GM10248 (cell line): ENCODE measurements around the gene PDE12.

Experiments used
- CTCF ChIA-PET: fragments of 300-600 bp; sonication (Branson Sonifier 250); formaldehyde crosslinking; extraction: SDS; loops from one replicate; lab custom pipeline; 2021; ENCODE audit warnings: antibody characterized with exemption; lab: Yijun Ruan, JAX
- POLR2A ChIA-PET: fragments of 350-650 bp; sonication (Branson Sonifier 250); formaldehyde crosslinking; extraction: SDS; loops from one replicate; lab custom pipeline; 2020; ENCODE audit warnings: antibody characterized with exemption; lab: Yijun Ruan, JAX
- DNase-seq: peaks from one replicate; pipeline ENCODE4 v3.0.0; 2012; ENCODE audit errors: extremely low spot score
- TF ChIP-seq, protein P1 (sequence below): IDR thresholded peaks from 2 replicates; pipeline ENCODE4 v1.5.1; 2012; ENCODE audit warnings: mild to moderate bottlenecking, low read depth; ENCODE audit errors: extremely low read depth, missing control alignments, control extremely low read depth

Gene PDE12

DNA sequence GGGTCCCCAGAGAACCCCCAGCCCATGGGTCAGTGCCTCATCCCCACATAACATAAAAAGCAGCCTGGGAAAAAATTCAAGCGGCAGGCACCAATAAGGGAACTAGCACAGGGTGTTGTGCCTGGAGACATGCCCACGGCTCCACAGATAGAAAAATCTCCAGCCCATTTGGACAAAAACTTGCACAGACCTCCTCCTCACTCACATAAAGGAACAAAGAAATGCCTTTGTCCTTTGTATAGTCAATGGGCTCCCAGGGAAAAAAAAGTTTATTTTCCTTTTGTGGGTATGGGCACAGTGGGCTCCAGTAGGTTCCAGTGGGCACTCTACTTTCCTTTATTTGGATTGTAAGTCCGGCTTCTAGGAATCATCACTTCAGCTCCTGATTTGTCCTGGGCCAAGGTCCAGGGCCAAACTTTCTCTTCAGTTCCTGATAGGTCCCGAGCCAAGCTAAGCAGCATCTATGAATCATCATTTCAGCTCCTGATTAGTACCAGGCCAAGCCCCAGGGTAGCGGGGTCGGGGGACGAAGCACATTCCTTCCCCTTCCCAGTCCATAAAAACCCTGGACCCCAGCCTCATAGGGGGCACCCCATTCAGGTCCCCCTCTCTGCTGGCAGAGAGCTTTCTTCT lies 10.3 kb upstream of the PDE12 start:
- no peak for DNase-seq
- ChIA-PET CTCF (interaction anchor here (1.4 to 1.7 kb wide), 2 partner anchors 9 kb away, joined by 4 to 5 read pairs; partner anchors contain the start of gene PDE12), POLR2A (no interaction called here)
- TF ChIP-seq, protein P1, sequence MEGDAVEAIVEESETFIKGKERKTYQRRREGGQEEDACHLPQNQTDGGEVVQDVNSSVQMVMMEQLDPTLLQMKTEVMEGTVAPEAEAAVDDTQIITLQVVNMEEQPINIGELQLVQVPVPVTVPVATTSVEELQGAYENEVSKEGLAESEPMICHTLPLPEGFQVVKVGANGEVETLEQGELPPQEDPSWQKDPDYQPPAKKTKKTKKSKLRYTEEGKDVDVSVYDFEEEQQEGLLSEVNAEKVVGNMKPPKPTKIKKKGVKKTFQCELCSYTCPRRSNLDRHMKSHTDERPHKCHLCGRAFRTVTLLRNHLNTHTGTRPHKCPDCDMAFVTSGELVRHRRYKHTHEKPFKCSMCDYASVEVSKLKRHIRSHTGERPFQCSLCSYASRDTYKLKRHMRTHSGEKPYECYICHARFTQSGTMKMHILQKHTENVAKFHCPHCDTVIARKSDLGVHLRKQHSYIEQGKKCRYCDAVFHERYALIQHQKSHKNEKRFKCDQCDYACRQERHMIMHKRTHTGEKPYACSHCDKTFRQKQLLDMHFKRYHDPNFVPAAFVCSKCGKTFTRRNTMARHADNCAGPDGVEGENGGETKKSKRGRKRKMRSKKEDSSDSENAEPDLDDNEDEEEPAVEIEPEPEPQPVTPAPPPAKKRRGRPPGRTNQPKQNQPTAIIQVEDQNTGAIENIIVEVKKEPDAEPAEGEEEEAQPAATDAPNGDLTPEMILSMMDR, result no peak

- TF ChIP-seq, protein P1, result no peak
- ChIA-PET CTCF (interaction anchor here (1.4 to 1.7 kb wide), 2 partner anchors 9 to 10 kb away, joined by 4 to 5 read pairs; partner anchors contain the start of gene PDE12), POLR2A (no interaction called here)
- DNase-seq, result no peak
These were observed 9.5 kb upstream of the PDE12 start for GRCh38 chr3:57546616-57547015.

- ChIA-PET CTCF (interaction anchor here (1.3 to 2.2 kb wide), 4 partner anchors 9 to 158 kb away, joined by 3 to 5 read pairs (median 4); no protein-coding TSS in a partner anchor), POLR2A (interaction anchor here (1.0 to 1.3 kb wide), 4 partner anchors 34 to 43 kb away, joined by 3 to 11 read pairs (median 4); partner anchors contain the start of gene ARF4)
- no peak for DNase-seq
- TF ChIP-seq, protein P1, result no peak
These were observed 768 bp upstream of the PDE12 start for GRCh38 chr3:57555306-57555705.

GRCh38 chr3:57556459-57557084 lies 498 bp downstream of the PDE12 start:
- ChIA-PET POLR2A (interaction anchor here (1.2 to 1.6 kb wide), 6 partner anchors 9 to 42 kb away, joined by 3 to 11 read pairs (median 4); partner anchors contain the start of gene ARF4), CTCF (interaction anchor here (1.0 to 2.2 kb wide), 6 partner anchors 11 to 159 kb away, joined by 3 to 5 read pairs (median 4); partner anchors contain the start of genes ARF4 and DNAH12)
- DNase-seq, result peak; percentile 42
- TF ChIP-seq, protein P1, result no peak

DNA sequence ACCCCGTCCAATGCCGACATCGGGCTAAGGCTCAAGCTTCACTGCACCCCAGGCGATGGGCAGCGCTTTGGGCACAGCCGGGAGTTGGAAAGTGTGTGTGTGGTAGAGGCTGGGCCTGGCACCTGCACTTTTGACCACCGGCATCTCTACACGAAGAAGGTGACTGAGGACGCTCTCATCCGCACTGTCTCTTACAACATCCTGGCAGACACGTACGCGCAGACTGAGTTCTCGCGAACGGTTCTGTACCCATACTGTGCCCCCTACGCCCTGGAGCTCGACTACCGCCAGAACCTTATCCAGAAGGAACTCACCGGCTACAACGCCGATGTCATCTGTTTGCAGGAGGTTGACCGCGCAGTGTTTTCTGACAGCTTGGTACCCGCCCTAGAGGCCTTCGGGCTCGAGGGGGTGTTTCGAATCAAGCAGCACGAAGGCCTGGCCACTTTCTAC lies 1.0 kb downstream of the PDE12 start:
- POLR2A ChIA-PET, result interaction anchor here (1.6 kb wide), 1 partner anchor 9 kb away, joined by 4 read pairs; no protein-coding TSS in a partner anchor
- TF ChIP-seq, protein P1, result no peak
- CTCF ChIA-PET, result interaction anchor here (1.0 to 2.2 kb wide), 3 partner anchors 13 to 40 kb away, joined by 3 to 4 read pairs (median 4); partner anchors contain the start of genes ARF4 and DNAH12
- peak; percentile 45 for DNase-seq

GRCh38 chr3:57559526-57559925 lies 3.5 kb downstream of the PDE12 start:
- CTCF ChIA-PET, result no interaction called here
- POLR2A ChIA-PET, result no interaction called here
- no peak for DNase-seq
- TF ChIP-seq, protein P1, result no peak
